ENCODE data around the gene FLRT2.

Gene FLRT2

DNA sequence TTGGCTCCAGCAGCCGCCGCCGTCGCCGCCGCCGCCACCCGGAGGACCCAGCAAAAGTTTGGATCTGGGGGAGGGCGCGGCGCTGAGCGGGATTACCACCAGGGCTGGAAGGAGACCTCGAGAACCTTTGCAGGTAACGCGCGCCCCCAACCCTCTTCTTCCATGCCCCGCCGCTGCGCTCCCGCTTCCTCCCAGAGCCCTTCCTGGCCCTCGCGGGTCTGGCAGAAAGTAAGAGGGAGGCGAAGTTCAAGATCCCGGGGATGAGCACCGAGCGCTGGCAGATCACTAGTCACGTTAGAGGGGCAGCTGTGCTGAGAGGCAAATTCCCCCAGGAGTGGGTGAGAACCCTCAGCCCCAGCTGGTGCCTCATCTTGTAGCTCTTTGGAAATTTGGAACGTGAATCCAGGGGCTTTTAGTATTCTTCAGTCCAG, 3.9 kb downstream of the FLRT2 start:
- H3K4me3 ChIP-seq (replicated peaks; ENCODE audit: low read depth, low read length): peak overlapping the region; percentile 91
- DNase-seq (ENCODE audit: extremely low read depth, low read depth): no peak
- TF ChIP-seq, protein P1, sequence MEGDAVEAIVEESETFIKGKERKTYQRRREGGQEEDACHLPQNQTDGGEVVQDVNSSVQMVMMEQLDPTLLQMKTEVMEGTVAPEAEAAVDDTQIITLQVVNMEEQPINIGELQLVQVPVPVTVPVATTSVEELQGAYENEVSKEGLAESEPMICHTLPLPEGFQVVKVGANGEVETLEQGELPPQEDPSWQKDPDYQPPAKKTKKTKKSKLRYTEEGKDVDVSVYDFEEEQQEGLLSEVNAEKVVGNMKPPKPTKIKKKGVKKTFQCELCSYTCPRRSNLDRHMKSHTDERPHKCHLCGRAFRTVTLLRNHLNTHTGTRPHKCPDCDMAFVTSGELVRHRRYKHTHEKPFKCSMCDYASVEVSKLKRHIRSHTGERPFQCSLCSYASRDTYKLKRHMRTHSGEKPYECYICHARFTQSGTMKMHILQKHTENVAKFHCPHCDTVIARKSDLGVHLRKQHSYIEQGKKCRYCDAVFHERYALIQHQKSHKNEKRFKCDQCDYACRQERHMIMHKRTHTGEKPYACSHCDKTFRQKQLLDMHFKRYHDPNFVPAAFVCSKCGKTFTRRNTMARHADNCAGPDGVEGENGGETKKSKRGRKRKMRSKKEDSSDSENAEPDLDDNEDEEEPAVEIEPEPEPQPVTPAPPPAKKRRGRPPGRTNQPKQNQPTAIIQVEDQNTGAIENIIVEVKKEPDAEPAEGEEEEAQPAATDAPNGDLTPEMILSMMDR (IDR thresholded peaks at IDR 0.05; ENCODE audit: low read depth, low read length, missing control alignments): no peak

DNA sequence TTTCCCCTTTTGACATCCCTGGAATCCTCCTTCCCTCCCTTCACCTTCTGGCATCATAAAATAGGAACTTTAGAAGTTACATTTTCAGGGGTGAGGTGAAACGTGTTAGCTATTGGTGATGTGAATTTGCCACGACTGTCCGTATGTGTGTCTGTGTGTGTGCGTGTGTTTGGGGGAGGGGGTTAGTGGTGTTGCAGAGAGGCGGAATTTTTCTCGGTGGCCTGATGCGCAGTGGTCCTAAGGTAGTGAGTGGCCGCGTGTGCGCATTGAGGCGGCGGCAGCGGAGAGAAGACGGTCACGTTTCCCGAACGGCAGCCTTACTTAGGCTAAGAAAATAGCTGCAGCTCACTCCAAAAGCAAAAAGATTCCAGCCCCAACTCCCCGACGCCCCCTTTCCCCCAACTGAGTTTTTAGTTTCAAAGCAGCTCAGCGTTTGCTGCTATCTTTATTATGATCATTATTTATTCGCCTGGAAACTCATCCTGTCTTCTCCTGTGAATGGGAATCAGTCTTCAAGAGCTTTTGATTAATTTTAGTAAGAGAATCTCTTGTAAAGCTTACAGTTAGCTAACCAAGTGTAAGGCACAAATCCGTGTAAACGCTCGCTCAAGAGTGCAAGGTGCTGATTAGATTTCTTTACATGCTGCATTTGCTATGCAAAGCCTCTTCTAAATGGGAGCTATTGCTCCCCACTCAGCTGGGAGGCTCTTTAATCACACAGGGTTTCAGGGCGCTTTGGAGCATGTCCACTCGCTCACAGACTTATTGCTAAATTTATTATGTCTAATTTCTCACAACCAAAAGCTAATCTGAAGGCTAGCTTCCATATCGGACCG, 4.7 kb downstream of the FLRT2 start:
- TF ChIP-seq, protein P1 (IDR thresholded peaks at IDR 0.05; ENCODE audit: low read depth, low read length, missing control alignments): no peak
- no peak for DNase-seq (ENCODE audit: extremely low read depth, low read depth)
- H3K4me3 ChIP-seq (replicated peaks; ENCODE audit: low read depth, low read length): peak overlapping the region; percentile 91

DNA sequence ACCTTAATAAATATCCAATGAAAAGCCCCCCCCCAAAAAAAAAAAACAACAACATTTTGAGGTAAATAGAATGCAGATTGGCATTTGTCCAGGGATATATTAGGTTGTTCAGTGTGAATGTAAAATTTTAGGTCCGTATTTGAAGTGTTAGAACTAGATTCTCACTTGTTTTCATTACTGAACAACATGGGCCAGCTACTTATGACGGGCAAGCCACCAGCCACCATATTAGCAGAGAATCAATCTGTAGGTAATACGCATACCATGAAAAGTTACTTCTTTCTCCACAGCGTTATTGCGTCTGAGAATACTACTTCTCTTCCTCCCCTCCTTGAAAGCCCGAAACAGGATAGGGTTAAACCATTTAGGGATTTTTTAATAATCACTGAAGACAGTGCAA, 5.4 kb downstream of the FLRT2 start:
- TF ChIP-seq, protein P1 (IDR thresholded peaks at IDR 0.05; ENCODE audit: low read depth, low read length, missing control alignments): no peak
- DNase-seq (ENCODE audit: extremely low read depth, low read depth): no peak
- H3K4me3 ChIP-seq (replicated peaks; ENCODE audit: low read depth, low read length): peak overlapping the region; percentile 91

DNA sequence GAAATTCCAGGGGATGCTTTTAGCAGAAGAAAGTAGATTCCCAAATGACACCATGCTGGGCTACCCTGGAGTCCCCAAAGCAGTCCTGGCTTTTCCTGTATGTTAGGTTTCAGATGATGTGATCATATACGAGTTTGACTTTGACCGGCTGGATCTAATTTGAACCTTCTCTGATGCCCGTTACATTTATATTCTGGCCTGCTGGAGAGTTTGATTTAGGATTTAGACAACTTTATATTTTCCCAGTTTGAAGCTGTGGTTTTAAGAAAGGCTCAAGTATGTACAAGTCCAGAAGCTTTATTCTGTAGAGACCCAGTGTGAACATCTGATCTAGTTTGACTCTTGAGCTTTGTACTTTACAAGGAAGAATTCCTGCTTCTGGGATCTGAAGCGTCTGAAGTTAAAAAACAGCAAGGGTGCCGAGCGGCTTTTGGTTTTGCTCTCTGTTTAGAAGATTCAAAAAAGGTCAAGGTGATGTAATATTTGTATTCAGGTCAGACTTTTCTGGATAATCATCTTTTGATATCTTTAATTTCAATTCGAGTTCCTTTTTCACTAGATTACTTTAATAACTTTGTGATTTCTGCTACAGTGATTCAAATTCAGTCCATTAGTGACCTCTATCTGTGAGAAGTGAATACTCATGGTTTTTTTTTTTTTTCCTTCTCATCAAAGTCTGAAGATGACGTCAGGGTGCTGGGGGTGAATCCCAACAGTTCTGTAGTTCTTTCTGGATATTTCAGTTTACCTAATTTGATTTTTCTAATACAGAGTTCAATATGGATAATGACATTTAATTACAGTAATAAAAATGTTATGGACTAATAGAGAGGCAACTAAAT, 6.3 kb downstream of the FLRT2 start:
- peak overlapping the region; percentile 91 for H3K4me3 ChIP-seq (replicated peaks; ENCODE audit: low read depth, low read length)
- TF ChIP-seq, protein P1 (IDR thresholded peaks at IDR 0.05; ENCODE audit: low read depth, low read length, missing control alignments): peak; percentile 22
- DNase-seq (ENCODE audit: extremely low read depth, low read depth): no peak

DNA sequence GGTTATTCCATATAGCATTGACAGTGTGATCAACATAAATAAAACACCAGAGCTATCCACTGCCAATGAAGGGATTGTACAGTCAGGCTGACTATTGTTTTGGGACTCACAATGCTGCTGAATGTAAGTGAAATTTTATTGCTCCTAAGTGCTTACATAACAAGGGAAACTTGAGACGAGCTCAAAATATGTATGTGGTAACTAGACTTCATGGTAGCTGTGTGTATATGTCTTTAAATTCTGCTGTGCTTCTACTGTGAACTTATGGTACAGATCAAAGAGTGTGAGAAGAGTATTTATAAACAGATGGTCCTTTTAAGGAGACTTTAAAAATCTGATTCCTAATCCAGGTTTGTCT, 6.9 kb downstream of the FLRT2 start:
- TF ChIP-seq, protein P1 (IDR thresholded peaks at IDR 0.05; ENCODE audit: low read depth, low read length, missing control alignments): no peak
- DNase-seq (ENCODE audit: extremely low read depth, low read depth): no peak
- H3K4me3 ChIP-seq (replicated peaks; ENCODE audit: low read depth, low read length): peak overlapping the region; percentile 91; the same call in 1 of the 2 replicates

DNA sequence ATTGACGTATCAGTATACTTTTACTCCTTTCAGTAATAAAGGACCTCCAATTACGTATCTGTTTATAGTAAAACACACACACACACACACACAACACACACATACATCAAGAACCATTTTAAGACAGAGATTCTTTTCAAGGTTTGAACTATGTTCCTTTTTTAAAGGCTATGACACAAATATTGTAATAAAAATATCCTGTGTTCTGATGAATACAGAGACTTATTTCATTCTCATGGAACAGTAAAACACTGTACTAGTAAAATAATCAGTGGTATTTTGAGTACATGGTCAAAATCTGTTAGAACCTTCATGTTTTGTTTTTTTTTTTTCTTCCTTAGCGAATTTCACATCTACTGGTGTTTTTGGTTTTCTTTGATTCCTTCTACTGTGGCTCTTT, 7.6 kb downstream of the FLRT2 start:
- no peak overlapping the region for H3K4me3 ChIP-seq (replicated peaks; ENCODE audit: low read depth, low read length)
- DNase-seq (ENCODE audit: extremely low read depth, low read depth): no peak
- TF ChIP-seq, protein P1 (IDR thresholded peaks at IDR 0.05; ENCODE audit: low read depth, low read length, missing control alignments): no peak

Measured in HFF-Myc (cell line).